HepG2 (cell line): ENCODE data around the gene NEAT1. TPM values are rescaled to one million over a fixed set of nuclear protein-coding genes. Genes with fewer than 3 reads are reported as not detected.

Source experiments
- ERF ChIP-seq: IDR thresholded peaks from 2 replicates; pipeline ENCODE4 v1.6.1; 2018; ENCODE audit warnings: missing biosample characterization, missing genetic modification reagents
- FOXA1 ChIP-seq, 2 experiments: fragments of 450-650 bp in 1 of 2; sonication (generic) in 1 of 2; formaldehyde crosslinking in 1 of 2; IDR thresholded peaks; 2 replicates each; pipeline versions ENCODE4 v1.4.0 to v1.6.1; 2016 to 2020; ENCODE audit warnings: missing genetic modification reagents in 1 of 2
- FOXK2 ChIP-seq: fragments of 450-650 bp; IDR thresholded peaks from 2 replicates; pipeline ENCODE4 v1.6.1; 2016
- FOXP4 ChIP-seq: sonication (generic); formaldehyde crosslinking; IDR thresholded peaks from 2 replicates; pipeline ENCODE4 v1.4.0; 2020; ENCODE audit warnings: missing genetic modification reagents
- FUBP1 ChIP-seq: sonication (generic); formaldehyde crosslinking; IDR thresholded peaks from 2 replicates; pipeline ENCODE4 v1.5.1; 2020; ENCODE audit warnings: missing genetic modification reagents, mild to moderate bottlenecking, borderline replicate concordance
- GATAD2A ChIP-seq: IDR thresholded peaks from 2 replicates; pipeline ENCODE4 v1.6.1; 2016
- HDAC6 ChIP-seq: fragments of 200-600 bp; sonication (generic); IDR thresholded peaks from 2 replicates; pipeline ENCODE4 v1.7.0; 2017; ENCODE audit warnings: mild to moderate bottlenecking, antibody characterized with exemption, low read length, low read depth
- MATR3 ChIP-seq: sonication (generic); formaldehyde crosslinking; IDR thresholded peaks from 2 replicates; pipeline ENCODE4 v1.4.0; 2020; ENCODE audit warnings: missing genetic modification reagents
- NKX3-1 ChIP-seq: sonication (generic); formaldehyde crosslinking; IDR thresholded peaks from 2 replicates; pipeline ENCODE4 v1.5.0; 2020; ENCODE audit warnings: missing genetic modification reagents
- RFX1 ChIP-seq: fragments of 450-650 bp; IDR thresholded peaks from 2 replicates; pipeline ENCODE4 v1.6.1; 2017
- SOX6 ChIP-seq, 2 experiments: fragments of 450-650 bp in 1 of 2; sonication (generic) in 1 of 2; formaldehyde crosslinking in 1 of 2; IDR thresholded peaks; 2 replicates each; pipeline versions ENCODE4 v1.4.0 to v1.6.1; 2017 to 2020; ENCODE audit warnings: antibody characterized with exemption in 1 of 2, mild to moderate bottlenecking in 1 of 2, missing genetic modification reagents in 1 of 2
- ZNF121 ChIP-seq: sonication (generic); formaldehyde crosslinking; IDR thresholded peaks from 2 replicates; pipeline ENCODE4 v1.5.0; 2020; ENCODE audit warnings: mild to moderate bottlenecking, missing genetic modification reagents
- ZNF260 ChIP-seq: sonication (generic); formaldehyde crosslinking; IDR thresholded peaks from 2 replicates; pipeline ENCODE4 v1.4.0; 2020; ENCODE audit warnings: missing genetic modification reagents, low read depth, mild to moderate bottlenecking, borderline replicate concordance
- ZNF644 ChIP-seq: IDR thresholded peaks from 2 replicates; pipeline ENCODE4 v1.6.1; 2016; ENCODE audit warnings: low read depth
- polyA plus RNA-seq, 8 experiments: library from polyadenylated mRNA; depleted of rRNA in 3 of 8; stranded (reverse) in 7 of 8; unstranded in 1 of 8; fragments of >200 nt; fragmentation: Illumina TruSeq in 4 of 8; extraction: Trizol in 4 of 8; gene quantifications; 2 replicates each; pipeline versions ENCODE4 v1.2.1 to v1.2.3, GENCODE V29; 2011 to 2016; ENCODE audit warnings: low read depth in 4 of 8, missing spikeins in 1 of 8, mixed read lengths in 1 of 8; ENCODE audit not compliant: insufficient read depth in 1 of 8
- total RNA-seq, 5 experiments: library from RNA; depleted of rRNA; stranded (reverse); fragments of >200 nt; fragmentation: Illumina TruSeq; extraction: Trizol; gene quantifications; 2 replicates each; pipeline ENCODE4 v1.2.3, GENCODE V29; 2016; ENCODE audit warnings: low read depth in 1 of 5

Gene NEAT1
- total and polyA plus RNA-seq, 2 of the 13 experiments (the other 11 are each of a cell fraction or from before 2014, with no cell fraction given): 20.5 to 41.2 TPM

- TF ChIP-seq FUBP1 (CRISPR knock-in tag) (no peak), MATR3 (CRISPR knock-in tag) (no peak), FOXA1 (IDR thresholded peaks at IDR 0.05) (no peak), FOXA1 (CRISPR knock-in tag; IDR thresholded peaks at IDR 0.05) (peak; percentile 26; the same call in 1 of the 2 replicates), ZNF644 (CRISPR knock-in tag) (no peak), ZNF121 (CRISPR knock-in tag) (no peak), FOXK2 (no peak), NKX3-1 (no peak), GATAD2A (0 out of 2 replicates have a peak, but pooled peaks have one; percentile 23), SOX6 (IDR thresholded peaks at IDR 0.05) (no peak), SOX6 (CRISPR knock-in tag; IDR thresholded peaks at IDR 0.05) (peak; percentile 28; the same call in 1 of the 2 replicates), HDAC6 (no peak), ZNF260 (CRISPR knock-in tag) (no peak), ERF (CRISPR knock-in tag) (peak; percentile 48; the same call in 1 of the 2 replicates), FOXP4 (no peak), RFX1 (no peak)
These were observed 56.9 kb downstream of the NEAT1 start (continued) for GRCh38 chr11:65479184-65480145.
